PC-3 (cell line): ENCODE results near the gene LRR1. TPM values are rescaled to one million over a fixed set of nuclear protein-coding genes. Genes with fewer than 3 reads are reported as not detected.
"Not testable (repeated sequence)": the region's sequence is repeated elsewhere in the genome, so short reads cannot be mapped to it uniquely, and the experiment has no call there.

Experiments used
- ATAC-seq: fragments of 200-7000 bp; cut with Tn5 transposase; 2 replicates; pipeline ENCODE4 v1.9.1; 2020; ENCODE audit warnings: mild to moderate bottlenecking, moderate library complexity
- BruUV-seq: library from RNA; stranded (reverse); fragments of 400-500 nt; replicated peaks from 2 replicates; lab custom pipeline; 2021; lab: Mats Ljungman, UMichigan
- CTCF ChIA-PET: fragments of 300-600 bp; sonication (Branson Sonifier 250); formaldehyde crosslinking; loops from one replicate; lab custom pipeline; 2022; ENCODE audit warnings: antibody characterized with exemption; lab: Charles Lee
- POLR2A ChIA-PET: fragments of 300-600 bp; sonication (Branson Sonifier 250); formaldehyde crosslinking; loops from one replicate; lab custom pipeline; 2022; ENCODE audit warnings: antibody characterized with exemption; ENCODE audit not compliant: unreplicated experiment; lab: Charles Lee
- DNase-seq: peaks from one replicate; pipeline ENCODE4 v3.0.0-alpha.2; 2015
- H2AFZ ChIP-seq: fragments of 300-600 bp; sonication (generic); 2 replicates; pipeline ENCODE4 v1.6.0; 2016; ENCODE audit warnings: antibody characterized with exemption, low read length
- H3F3A ChIP-seq: fragments of 300-600 bp; sonication (generic); one replicate; pipeline ENCODE4 v1.6.0; 2017; ENCODE audit warnings: antibody characterized with exemption, low read length, control low read depth, mild to moderate bottlenecking; ENCODE audit not compliant: unreplicated experiment
- H3K27ac ChIP-seq: fragments of 300-600 bp; sonication (generic); 2 replicates; pipeline ENCODE4 v1.5.1; 2016; ENCODE audit warnings: mild to moderate bottlenecking, low read length
- H3K27me3 ChIP-seq: fragments of 300-600 bp; sonication (generic); 2 replicates; pipeline ENCODE4 v1.6.1; 2016; ENCODE audit warnings: low read length, mixed read lengths
- H3K36me3 ChIP-seq: fragments of 300-600 bp; sonication (generic); 2 replicates; pipeline ENCODE4 v1.6.1; 2016; ENCODE audit warnings: low read depth, mixed run types, low read length, mixed read lengths
- H3K4me1 ChIP-seq: fragments of 300-600 bp; sonication (generic); 2 replicates; pipeline ENCODE4 v1.5.1; 2016; ENCODE audit warnings: low read length; ENCODE audit not compliant: insufficient read depth
- H3K4me2 ChIP-seq: fragments of 300-600 bp; sonication (generic); 2 replicates; pipeline ENCODE4 v1.6.0; 2016; ENCODE audit warnings: low read length
- H3K4me3 ChIP-seq: fragments of 300-600 bp; sonication (generic); 2 replicates; pipeline ENCODE4 v1.5.1; 2016; ENCODE audit warnings: mild to moderate bottlenecking, low read length, mixed read lengths
- H3K79me2 ChIP-seq: fragments of 300-600 bp; sonication (generic); 2 replicates; pipeline ENCODE4 v1.6.1; 2017; ENCODE audit warnings: low read length, mixed read lengths
- H3K9ac ChIP-seq: fragments of 300-600 bp; sonication (generic); 2 replicates; pipeline ENCODE4 v1.6.0; 2016; ENCODE audit warnings: mild to moderate bottlenecking, low read length
- H3K9me2 ChIP-seq: fragments of 300-600 bp; sonication (generic); replicated peaks from 2 replicates; pipeline ENCODE4 v1.6.1; 2016; ENCODE audit warnings: mixed run types, low read length, mixed read lengths
- H3K9me3 ChIP-seq: fragments of 300-600 bp; sonication (generic); 2 replicates; pipeline ENCODE4 v1.6.1; 2016; ENCODE audit warnings: low read length, mixed read lengths
- H4K20me1 ChIP-seq: fragments of 300-600 bp; sonication (generic); 2 replicates; pipeline ENCODE4 v1.6.1; 2016; ENCODE audit warnings: low read length, mixed read lengths
- CTCF ChIP-seq: fragments of 300-600 bp; sonication (generic); conservative IDR thresholded peaks from 2 replicates; pipeline ENCODE4 v1.5.1; 2017; ENCODE audit warnings: antibody characterized with exemption, low read depth, mild to moderate bottlenecking, low read length
- EZH2 ChIP-seq: fragments of 300-600 bp; sonication (generic); IDR thresholded peaks from one replicate; pipeline ENCODE4 v1.6.1; 2017; ENCODE audit warnings: antibody characterized with exemption, mild to moderate bottlenecking, low read length; ENCODE audit not compliant: unreplicated experiment
- EZH2phosphoT487 ChIP-seq: fragments of 300-600 bp; sonication (generic); IDR thresholded peaks from 2 replicates; pipeline ENCODE4 v1.6.1; 2018; ENCODE audit warnings: mild to moderate bottlenecking, antibody characterized with exemption, low read length, borderline replicate concordance
- intact Hi-C: fragments of 100-400 bp; cut with micrococcal nuclease; formaldehyde crosslinking; loops from 2 replicates; pipeline ENCODE4 v1.9.0; 2023
- total RNA-seq: library from RNA; depleted of rRNA; stranded (reverse); fragments of >200 nt; gene quantifications from 2 replicates; pipeline ENCODE4 v1.2.3, GENCODE V29; 2014

Gene LRR1
- total RNA-seq, 1 experiment from 2014 or later, result 46.9 TPM

GRCh38 chr14:49617852-49618519 is 19.2 kb downstream of the LRR1 start:
- H3K9ac ChIP-seq, result no peak overlapping the region
- H3K79me2 ChIP-seq, result peaks cover 61% of the 10 kb centered on the region
- ChIA-PET CTCF (interaction anchor here (1.0 kb wide), 1 partner anchor 156 kb away, joined by 3 read pairs; no protein-coding TSS in a partner anchor), POLR2A (no interaction called here)
- H2AFZ ChIP-seq, result no peak overlapping the region
- DNase-seq (no peak), ATAC-seq (no peak)
- peaks cover 19% of the 10 kb centered on the region for H3K36me3 ChIP-seq
- peaks cover 29% of the 10 kb centered on the region for H3K4me1 ChIP-seq
- no peak overlapping the region for H3K27ac ChIP-seq
- no TSS peak for BruUV-seq
- intact Hi-C loops, result no loop called here
- H4K20me1 ChIP-seq, result peaks cover 31% of the 10 kb centered on the region
- no peaks in the 10 kb centered on the region for H3K27me3 ChIP-seq
- no peaks in the 10 kb centered on the region for H3K9me3 ChIP-seq
- peaks cover 3% of the 10 kb centered on the region for H3F3A ChIP-seq
- no peaks in the 10 kb centered on the region for H3K9me2 ChIP-seq
- peak overlapping the region; percentile 96 for H3K4me2 ChIP-seq
- TF ChIP-seq CTCF (no peak), EZH2phosphoT487 (no peak), EZH2 (no peak)
- H3K4me3 ChIP-seq, result 0 out of 2 replicates have a peak overlapping the region, but pooled peaks have one; percentile 92

- H3F3A ChIP-seq, H3K27ac ChIP-seq, intact Hi-C loops, BruUV-seq, CTCF ChIA-PET, H2AFZ ChIP-seq, DNase-seq, H3K9me2 ChIP-seq, H3K9me3 ChIP-seq, ATAC-seq, H3K27me3 ChIP-seq: not testable (repeated sequence)
- H3K9ac ChIP-seq, result peak overlapping the region; percentile 92
- H3K4me3 ChIP-seq, result peak overlapping the region; percentile 92
- peaks cover 31% of the 10 kb centered on the region for H4K20me1 ChIP-seq
- H3K79me2 ChIP-seq, result peaks cover 74% of the 10 kb centered on the region
- H3K4me2 ChIP-seq, result peak overlapping the region; percentile 96
- H3K36me3 ChIP-seq, result peaks cover 19% of the 10 kb centered on the region
- POLR2A ChIA-PET, result interaction anchor here (1.7 kb wide), 1 partner anchor 15 kb away, joined by 18 read pairs; no protein-coding TSS in a partner anchor
- peaks cover 42% of the 10 kb centered on the region for H3K4me1 ChIP-seq
Observed at GRCh38 chr14:49619273-49619672, 20.5 kb downstream of the LRR1 start.

- Histone ChIP-seq H3K4me2 (peak overlapping the region; percentile 96), H3K27ac (peak overlapping the region; percentile 85), H3F3A (peaks cover 3% of the 10 kb centered on the region), H3K4me1 (peaks cover 45% of the 10 kb centered on the region), H3K9me3 (no peaks in the 10 kb centered on the region), H4K20me1 (peaks cover 31% of the 10 kb centered on the region), H3K27me3 (no peaks in the 10 kb centered on the region), H3K9ac (peak overlapping the region; percentile 92), H3K36me3 (peaks cover 18% of the 10 kb centered on the region), H2AFZ (no peak overlapping the region), H3K4me3 (peak overlapping the region; percentile 92), H3K79me2 (peaks cover 78% of the 10 kb centered on the region), H3K9me2 (no peaks in the 10 kb centered on the region)
- ATAC-seq, result no peak
- CTCF ChIA-PET, result interaction anchor here (1.7 kb wide), 1 partner anchor 14 kb away, joined by 8 read pairs; no protein-coding TSS in a partner anchor
- POLR2A ChIA-PET, result interaction anchor here (0.6 to 1.7 kb wide), 13 partner anchors 9 to 1790 kb away, joined by 3 to 18 read pairs (median 5); partner anchors contain the start of genes LRR1, POLE2 and RPS29
- TF ChIP-seq CTCF, result no peak
- TF ChIP-seq EZH2phosphoT487, result no peak
- TF ChIP-seq EZH2, result no peak
- no peak for DNase-seq
- BruUV-seq, result TSS peak; percentile 59
- intact Hi-C loops, result loop anchor here (1.0 to 5.0 kb wide), 3 partner anchors 21 to 73 kb away; partner anchors contain the start of genes KLHDC1, LRR1 and RPS29
Observed at GRCh38 chr14:49619730-49620129, 21.0 kb downstream of the LRR1 start.
